HCEC 1CT (cell line): ENCODE measurements around the gene SYNDIG1L.

Experiments used
- DNase-seq: peaks from one replicate; pipeline ENCODE4 v3.0.0-alpha.2; 2017

SYNDIG1L gene

GRCh38 chr14:74358176-74358829, 67.7 kb downstream of the SYNDIG1L start:
- no peak for DNase-seq

- DNase-seq = no peak
Measured at GRCh38 chr14:74357585-74357984, 68.4 kb downstream of the SYNDIG1L start.

GRCh38 chr14:74356892-74357575, 69.0 kb downstream of the SYNDIG1L start:
- DNase-seq = no peak
